Stimulated activated CD8-positive, alpha-beta memory T cell treated with anti-CD3 and anti-CD28 coated beads, Interleukin-2, amount 100 ng/mL, for 1 hour (primary cell): ENCODE results near the gene MARCHF2.
A peak's percentile ranks its signal among the peaks of the same experiment; 100 is the strongest.

Experiments used
- DNase-seq, 2 donors: peaks; one replicate each; pipeline ENCODE4 v3.0.0-alpha.2; 2020; ENCODE audit warnings: low read depth in 2 of 2

The MARCHF2 gene

DNA sequence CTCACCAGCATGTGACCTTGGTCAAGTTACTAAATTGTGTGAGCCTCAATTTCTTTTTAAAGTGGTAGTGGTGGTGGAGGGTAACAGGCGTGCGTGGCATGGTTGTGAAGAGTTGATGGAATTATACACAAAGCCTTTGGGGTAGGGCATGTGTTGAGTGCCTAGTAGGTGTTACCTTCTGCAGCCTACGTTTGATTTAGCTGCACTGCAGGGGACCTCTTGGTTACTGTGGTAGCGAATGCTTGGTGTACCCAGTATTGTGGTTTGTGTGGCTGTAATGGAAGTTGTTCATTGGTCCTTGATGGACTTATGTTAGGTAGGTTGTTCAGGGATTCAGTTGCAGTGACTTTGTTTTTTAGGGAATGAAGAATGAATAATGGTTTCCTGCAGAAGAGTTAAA is 64.8 kb downstream of the MARCHF2 start:
- no peak for DNase-seq

DNA sequence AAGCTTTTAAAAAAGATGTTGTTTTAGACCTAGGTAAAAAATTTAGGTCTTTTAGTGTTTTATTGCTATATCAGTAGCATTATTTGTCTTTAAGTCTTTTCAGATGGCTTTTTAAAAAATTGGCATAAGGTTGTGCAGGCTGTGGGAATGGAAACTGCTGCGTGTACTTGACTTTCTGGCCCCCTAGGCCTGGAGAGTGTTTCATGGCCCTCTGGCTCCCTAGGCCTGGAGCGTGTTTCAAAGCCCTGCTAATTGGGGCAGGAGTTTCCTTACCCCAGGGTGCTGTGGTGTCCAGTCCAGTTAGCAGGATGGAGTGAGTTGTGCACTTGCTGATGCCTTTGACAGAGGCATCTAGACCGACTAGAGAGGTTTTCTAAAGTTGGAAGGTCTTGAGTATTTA is 65.5 kb downstream of the MARCHF2 start:
- no peak for DNase-seq

DNA sequence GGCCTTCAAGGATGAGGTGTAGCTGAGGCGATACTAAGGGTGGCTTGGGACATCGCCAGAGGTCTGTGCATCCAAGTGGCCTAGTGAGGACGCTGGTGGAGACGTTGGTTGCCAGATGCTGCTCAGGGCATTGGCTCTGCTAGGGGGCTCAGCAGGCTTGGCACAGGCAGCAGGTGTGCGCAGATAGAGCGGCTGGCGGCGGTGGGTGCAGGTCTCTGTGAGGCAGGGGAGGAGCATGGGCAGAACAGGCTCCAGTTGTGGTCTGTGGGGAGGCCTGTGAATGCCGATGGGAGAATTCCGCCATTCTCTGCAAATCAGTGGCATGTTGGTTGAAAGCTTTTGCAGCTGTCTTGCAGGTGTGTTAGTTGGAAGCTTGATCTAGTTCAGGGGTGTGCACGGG is 68.1 kb downstream of the MARCHF2 start:
- DNase-seq, result no peak

DNA sequence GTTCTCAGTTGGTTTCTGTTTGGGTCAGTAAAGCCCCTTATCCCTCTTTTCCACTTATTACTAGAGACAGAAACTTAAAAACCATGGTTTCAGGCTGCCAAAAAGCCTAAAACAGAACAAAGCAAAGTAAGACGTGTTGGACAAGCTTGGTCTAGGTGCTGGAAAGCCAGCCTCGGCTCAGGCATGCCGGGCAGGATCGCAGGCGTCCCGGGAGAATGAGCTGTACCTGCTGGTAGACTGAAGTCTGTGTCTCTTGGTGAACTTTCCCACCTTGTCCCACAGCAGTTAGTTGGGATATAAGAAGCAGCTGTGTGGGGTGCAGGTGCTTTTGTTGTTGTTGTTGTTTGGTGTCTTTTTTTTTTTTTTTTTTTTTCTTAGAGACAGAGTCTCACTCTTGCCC is 68.5 kb downstream of the MARCHF2 start:
- DNase-seq, result no peak

DNA sequence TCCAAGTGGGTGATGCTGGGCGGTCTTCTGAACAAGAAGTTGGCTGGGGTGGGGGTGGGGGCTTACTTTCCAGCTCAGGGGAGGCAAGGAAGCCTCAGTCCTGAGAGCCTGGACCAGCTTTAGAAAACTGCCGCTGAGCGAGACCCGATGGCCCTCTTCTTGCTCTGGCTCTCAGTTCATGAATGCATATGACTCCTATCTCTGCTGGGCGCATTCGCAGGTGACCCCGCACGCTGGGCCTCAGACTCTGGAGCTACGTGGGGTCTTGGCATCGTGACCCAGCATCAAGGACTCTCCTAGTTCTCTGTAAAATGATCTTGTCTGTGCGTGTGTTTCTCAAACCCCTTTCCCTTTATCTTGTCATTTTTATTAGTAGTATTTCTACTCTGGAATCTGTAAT is 69.6 kb downstream of the MARCHF2 start:
- no peak for DNase-seq

DNA sequence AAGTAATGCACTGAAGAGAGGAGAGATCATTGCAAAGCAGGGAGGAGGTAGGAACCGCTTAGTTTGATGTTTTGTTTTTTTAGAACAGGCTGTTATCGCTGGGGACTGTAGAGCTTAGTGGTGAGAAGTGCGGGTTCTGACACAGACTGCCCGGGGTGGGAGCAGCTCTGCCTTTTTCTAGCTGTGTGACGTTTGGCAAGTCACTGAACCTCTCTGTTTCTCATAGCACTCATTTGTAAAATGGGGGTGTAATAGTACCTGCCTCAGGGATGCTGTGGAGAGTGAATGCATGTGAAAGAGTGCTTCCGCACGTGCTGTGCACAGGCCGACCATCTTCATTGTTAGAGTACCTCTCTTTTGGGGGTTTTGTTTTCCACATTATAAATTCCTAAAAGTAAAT is 70.1 kb downstream of the MARCHF2 start:
- DNase-seq, result no peak

DNA sequence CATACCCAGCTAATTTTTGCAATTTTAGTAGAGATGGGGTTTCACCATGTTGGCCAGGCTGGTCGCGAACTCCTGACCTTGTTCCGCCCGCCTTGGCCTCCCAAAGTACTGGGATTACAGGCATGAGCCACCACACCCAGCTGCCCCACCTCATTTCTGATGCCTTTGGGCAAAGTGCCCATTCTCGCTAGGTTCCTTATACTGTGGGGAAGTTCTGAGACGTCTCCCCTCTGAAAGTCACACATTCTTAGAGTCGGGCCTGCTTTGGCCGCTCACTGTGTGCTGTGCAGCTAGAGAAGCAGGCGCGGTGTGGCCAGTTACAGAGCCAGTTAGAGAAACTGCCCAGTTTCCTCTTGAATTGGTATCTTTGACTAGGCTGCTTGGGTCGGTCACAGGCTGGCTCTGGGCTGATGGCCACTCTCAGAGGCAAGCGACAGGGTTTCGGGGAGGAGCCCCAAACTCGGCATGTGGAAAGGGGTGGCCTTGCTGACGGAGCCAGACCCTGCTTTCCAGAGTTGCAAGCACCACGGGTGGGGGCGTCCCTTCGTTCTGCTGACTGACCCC is 71.3 kb downstream of the MARCHF2 start:
- no peak for DNase-seq

DNA sequence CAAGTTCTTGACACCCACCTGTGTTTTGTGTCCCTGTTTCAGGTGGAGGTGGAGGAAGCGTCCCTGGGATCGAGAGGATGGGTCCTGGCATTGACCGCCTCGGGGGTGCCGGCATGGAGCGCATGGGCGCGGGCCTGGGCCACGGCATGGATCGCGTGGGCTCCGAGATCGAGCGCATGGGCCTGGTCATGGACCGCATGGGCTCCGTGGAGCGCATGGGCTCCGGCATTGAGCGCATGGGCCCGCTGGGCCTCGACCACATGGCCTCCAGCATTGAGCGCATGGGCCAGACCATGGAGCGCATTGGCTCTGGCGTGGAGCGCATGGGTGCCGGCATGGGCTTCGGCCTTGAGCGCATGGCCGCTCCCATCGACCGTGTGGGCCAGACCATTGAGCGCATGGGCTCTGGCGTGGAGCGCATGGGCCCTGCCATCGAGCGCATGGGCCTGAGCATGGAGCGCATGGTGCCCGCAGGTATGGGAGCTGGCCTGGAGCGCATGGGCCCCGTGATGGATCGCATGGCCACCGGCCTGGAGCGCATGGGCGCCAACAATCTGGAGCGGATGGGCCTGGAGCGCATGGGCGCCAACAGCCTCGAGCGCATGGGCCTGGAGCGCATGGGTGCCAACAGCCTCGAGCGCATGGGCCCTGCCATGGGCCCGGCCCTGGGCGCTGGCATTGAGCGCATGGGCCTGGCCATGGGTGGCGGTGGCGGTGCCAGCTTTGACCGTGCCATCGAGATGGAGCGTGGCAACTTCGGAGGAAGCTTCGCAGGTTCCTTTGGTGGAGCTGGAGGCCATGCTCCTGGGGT is 72.7 kb downstream of the MARCHF2 start:
- no peak for DNase-seq

DNA sequence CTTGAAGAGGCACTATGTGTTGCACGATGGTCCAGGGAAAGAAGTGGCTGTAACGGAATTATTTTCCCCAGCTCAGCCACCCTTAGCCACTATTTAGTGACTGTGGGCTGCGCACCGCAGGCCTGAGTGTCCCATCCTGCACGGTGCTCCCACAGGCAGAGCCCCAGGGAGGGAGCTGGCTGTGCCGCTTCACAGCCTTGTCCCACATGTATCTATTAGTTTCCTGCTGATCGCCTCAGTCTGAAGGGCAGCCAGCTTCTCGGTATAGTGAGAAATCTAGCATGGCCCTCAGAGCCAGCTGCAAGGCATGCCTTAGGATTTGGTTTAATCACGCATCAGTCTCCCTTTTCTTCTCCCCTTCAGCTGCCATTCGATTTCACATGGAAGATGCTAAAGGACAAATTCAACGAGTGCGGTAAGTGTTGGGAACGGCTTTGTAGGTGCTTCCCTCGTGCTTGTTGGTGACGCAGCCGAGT is 73.6 kb downstream of the MARCHF2 start:
- DNase-seq, result no peak

DNA sequence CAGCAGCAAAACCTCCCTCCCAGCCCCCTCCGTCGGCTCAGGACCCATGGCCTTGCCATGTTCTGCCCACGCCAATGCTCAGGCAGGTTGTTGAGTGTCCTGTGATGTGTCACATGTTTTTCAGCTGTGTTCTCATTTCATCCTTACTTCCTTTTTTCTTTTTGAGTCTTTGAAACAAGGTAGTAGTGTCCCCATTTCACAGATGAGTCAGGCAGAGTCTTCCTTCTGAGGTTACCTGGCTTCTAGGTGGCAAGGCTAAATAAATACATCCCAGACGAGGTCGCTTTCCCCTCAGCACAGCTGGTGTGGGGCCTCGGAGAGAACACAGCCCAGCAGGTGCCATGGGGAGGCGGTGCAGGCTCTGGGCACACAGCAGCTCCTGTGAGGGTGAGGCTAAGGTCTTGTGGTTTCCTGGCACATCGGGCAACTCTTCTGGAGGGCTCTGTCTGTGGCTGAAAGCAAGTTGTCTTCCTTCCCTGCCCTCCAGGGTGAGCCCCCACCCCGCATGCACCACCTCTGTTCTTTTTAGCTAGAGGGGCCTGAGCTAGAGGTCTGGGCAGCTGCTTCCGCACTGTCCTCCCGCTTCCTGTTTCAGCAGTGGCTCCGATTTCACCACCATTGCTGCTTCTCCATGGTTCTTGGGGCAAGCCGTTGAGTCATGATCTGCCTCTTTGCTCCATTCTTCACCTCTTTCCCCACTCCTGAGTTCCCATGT is 74.2 kb downstream of the MARCHF2 start:
- DNase-seq, result peak; percentile 30 to 34

DNA sequence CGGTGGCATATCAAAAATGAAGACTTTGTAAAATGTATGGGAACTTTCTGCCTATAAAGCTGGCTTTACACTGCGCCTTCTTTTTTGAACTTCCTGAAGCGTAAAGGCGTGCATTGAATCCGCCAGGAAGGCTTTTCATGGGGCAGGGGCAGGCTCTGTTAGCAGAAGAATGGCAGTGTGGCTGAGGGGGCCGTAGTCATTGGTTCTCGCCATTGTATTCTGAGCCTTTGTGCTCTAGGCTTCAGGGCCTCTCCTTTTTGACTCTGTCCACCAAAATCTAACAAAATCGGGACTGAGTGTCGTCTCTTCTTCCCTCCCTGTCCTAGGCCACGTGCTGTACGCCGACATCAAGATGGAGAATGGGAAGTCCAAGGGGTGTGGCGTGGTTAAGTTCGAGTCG is 75.3 kb downstream of the MARCHF2 start:
- DNase-seq, result no peak
